T-helper 2 cell (primary cell): ENCODE measurements around the gene TMCO4.

Experiments
- DNase-seq, 5 experiments: peaks; one replicate each; pipeline versions ENCODE4 v3.0.0 to v3.0.0-alpha.2; 2012 to 2022

Gene TMCO4

GRCh38 chr1:19812875-19813642 lies 13.3 kb upstream of the TMCO4 start:
- no peak for DNase-seq

DNA sequence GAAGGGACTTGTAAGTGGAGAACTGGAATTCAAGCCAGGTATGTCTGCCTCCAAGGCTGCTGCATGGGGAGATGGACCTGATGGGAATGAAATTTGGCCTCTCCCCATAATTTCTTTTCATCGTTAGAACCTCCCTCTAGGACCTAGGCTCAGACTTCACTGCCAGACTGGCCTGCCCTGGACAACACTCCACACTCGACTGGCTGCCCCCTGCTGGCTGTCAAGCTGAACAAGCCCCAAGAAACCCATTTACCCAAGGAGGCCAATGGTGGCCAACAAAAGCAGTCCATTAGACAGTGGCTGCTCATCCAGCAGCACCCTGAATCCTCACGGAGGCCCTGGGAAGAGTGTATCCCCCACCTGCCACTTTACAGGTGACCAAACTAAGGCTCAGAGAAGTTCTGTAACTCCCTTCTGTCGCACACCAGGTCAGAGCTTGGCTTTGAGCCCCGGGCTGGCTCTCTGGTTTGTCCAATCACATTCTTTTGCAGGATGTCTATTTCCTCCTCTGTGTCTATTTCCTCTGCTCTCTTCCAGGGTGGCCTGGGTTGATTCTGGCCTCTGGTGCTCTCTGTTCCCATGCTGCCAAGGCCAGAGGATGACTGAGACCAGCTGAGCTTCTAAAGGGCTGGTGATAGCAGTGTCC lies 11.6 kb upstream of the TMCO4 start:
- peak in 4 of 5 experiments; percentile 23 to 49 (median 36) for DNase-seq

DNA sequence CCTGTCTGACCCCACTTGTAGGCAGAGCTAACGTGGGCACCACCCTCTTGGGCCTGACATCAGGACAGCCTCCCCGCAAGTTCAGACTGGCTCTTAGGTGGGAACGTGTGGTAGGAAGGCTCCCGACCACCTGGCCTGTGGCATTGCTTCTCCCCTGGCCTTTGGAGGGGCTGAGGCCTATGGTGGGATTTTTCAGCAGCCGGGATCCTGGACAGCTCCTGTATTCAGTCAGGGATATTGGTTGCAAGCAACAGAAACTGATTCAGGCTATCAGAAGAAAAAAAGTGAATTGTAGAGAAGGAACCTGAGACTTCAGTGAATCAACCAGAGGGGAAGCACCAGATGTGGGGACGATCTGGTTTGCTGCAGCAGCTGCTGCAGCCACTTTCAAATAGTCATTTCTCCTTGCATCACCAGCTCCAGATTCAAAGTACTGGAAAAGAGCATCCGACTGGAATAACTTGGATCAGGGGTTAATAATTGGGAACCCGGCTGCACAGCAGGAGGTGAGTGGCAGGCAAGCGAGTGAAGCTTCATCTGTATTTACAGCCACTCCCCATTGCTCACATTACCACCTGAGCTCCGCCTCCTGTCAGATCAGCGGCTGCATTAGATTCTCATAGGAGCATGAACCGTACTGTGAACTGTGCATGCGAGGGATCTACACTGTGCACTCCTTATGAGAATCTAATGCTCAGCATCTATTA lies 9.5 kb upstream of the TMCO4 start:
- DNase-seq = no peak

DNA sequence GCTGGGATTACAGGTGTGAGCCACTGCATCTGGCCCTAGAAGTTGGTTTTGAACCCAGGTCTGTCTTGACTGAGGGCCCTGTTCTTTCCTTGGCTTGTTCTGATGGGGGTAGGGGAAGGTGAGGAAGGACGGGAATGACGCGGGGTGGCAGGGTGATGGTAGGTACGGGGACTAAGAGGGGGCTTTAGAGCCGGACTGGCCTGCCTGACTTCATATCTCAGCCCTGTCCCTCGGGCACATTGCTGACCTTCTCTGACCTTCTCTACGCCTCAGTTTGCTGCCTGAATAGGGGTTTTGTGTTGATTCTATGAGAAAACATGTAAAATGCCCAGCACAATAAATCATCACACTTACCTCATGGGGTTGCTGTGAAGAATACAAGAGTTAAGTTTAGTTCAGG lies 8.6 kb upstream of the TMCO4 start:
- DNase-seq = no peak

DNA sequence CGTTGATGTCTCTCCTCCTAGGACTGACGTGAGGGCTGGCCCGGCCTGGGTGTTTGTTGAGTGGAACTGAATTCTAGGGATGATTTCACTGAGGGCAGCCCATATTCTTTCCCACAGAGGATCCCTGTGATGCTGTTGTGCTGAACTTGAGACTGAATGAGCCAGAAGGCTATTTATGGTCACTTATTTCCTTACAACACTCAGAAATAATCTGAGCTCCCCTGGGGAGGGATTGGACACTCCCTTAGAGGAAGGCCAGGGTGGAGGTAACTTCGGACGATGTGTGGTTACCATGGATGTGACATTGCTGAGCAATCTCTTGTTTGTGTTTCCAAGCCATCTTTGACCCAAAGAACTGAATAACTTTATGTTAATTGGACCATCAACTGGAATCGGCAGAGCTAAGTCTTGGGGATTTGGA lies 5.1 kb upstream of the TMCO4 start:
- DNase-seq = no peak

GRCh38 chr1:19802269-19802668 lies 2.6 kb upstream of the TMCO4 start:
- DNase-seq = no peak

DNA sequence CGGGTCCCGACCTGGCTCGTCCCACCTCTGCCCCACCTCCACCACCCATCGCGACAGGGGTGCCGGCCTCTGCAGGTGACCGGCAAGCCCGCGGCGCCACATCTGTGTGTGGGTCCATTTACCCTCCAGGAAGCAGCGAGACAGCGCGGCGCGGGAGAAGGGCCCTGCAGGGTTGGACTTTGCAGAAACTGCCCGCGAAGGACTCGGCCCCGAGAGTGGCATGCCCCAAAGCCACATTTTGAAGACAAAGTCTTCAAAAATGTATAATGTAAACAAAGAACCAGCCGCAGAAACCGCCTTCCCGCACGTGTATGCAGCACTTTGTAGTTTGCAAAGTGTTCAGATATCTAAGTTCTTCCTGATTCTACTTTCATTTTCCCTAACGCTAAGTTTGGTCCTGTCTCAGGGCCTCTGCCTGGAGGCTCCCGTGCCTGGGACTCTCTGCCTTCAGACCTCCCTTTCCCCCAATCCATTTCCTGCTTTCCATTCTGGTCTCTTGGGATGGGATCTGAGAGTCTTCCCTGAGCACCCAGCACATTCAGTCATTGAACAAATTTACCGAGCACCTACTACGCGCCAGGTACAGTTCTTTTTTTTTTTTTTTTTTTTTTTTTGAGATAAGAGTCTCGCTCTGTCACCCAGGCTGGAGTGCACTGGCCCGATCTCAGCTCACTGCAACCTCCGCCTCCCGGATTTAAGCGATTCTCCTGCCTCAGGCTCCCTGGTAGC lies 524 bp upstream of the TMCO4 start:
- DNase-seq = peak; percentile 12 to 68 (median 20)

GRCh38 chr1:19798486-19799229 lies 1.1 kb downstream of the TMCO4 start:
- DNase-seq = no peak

DNA sequence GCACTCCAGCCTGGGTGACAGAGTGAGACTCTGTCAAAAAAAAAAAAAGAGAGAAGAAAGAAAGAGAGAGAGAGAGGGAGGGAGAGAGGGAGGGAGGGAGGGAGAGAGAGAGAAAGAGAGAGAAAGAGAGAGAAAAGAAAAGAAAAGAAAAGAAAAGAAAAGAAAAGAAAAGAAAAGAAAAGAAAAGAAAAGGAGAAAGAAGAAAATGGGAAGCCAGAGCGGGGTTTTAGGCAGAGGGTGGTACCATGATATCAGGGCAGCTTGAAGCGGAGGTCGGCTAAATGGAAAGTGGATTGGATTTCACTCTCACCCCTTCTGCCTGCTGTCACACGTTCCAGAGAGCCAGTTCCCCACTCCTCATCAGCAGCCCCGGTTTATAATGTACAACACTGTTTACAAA lies 1.9 kb downstream of the TMCO4 start:
- no peak for DNase-seq

GRCh38 chr1:19794583-19794982 lies 5.1 kb downstream of the TMCO4 start:
- DNase-seq = no peak

- no peak for DNase-seq
These were observed 6.2 kb downstream of the TMCO4 start for GRCh38 chr1:19793360-19794046.

- DNase-seq = no peak
These were observed 7.3 kb downstream of the TMCO4 start for GRCh38 chr1:19792237-19793002.

- DNase-seq = peak in 1 of 5 experiments; percentile 21
These were observed 9.4 kb downstream of the TMCO4 start for GRCh38 chr1:19790061-19790975.

- no peak for DNase-seq
These were observed 12.7 kb downstream of the TMCO4 start for GRCh38 chr1:19786988-19787423.

- DNase-seq = no peak
These were observed 14.1 kb downstream of the TMCO4 start for GRCh38 chr1:19785660-19786059.

GRCh38 chr1:19780267-19780877 lies 19.3 kb downstream of the TMCO4 start:
- no peak for DNase-seq

DNA sequence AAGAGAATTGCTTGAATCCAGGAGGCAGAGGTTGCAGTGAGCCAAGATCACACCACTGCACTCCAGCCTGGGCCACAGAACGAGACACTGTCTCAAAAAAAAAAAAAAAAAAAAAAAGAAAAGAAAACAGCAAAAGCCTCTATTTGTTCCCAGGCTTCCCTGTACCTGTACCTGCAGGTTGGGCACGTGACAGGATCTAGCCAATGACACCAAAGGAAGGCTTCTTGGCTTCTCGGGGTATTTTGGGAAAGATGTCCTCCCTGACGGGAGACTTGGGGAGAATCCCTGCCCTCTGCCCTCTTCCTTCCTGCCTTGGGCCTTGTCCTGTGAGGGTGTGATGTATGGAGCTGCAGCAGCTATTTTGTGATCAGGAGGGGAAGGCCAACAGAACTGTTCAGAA lies 22.8 kb downstream of the TMCO4 start:
- no peak for DNase-seq

DNA sequence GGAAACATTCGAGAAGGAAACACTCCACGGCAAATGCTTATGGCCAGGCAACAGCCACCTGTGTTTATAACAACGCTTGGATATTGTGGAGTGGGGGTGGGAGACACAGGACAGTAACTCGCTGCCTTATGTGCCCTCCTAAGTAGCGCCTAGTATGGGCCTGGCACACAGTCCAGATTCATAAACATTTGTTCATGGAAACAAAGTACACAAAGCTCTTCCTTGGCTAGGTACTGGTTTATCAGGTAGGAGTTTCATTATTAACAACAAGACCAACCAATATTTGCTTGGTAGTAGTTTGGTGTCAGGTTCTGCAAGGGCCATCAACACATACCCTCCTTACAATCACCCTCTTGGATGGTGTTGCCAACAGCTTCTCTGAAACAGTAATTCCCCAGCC lies 23.4 kb downstream of the TMCO4 start:
- no peak for DNase-seq

DNA sequence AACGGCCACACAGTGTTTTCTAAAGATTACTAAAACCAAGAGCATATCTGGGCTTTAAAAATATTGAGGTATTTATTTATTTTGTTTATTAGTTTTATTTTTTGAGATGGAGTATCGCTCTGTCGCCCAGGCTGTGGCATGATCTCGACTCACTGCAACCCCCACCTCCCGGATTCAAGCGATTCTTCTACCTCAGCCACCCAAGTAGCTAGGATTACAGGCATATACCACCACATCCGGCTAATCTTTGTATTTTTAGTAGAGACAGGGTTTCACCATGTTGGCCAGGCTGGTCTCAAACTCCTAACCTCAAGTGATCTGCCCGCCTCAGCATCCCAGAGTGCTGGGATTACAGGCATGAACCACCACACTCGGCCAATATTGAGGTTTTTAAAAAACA lies 23.9 kb downstream of the TMCO4 start:
- no peak for DNase-seq
